Stimulated activated CD8-positive, alpha-beta memory T cell treated with anti-CD3 and anti-CD28 coated beads, Interleukin-7, amount 100 ng/mL, for 4 hours (primary cell): ENCODE measurements around the gene TESPA1.
"Not testable (repeated sequence)": the region's sequence is repeated elsewhere in the genome, so short reads cannot be mapped to it uniquely, and the experiment has no call there.

Source experiments
- DNase-seq, 2 donors: peaks; one replicate each; pipeline ENCODE4 v3.0.0-alpha.2; 2020; ENCODE audit warnings: low read depth in 2 of 2

Gene TESPA1

GRCh38 chr12:54948171-54948570, 36.4 kb downstream of the TESPA1 start:
- no peak for DNase-seq

GRCh38 chr12:54945082-54945481, 39.5 kb downstream of the TESPA1 start:
- no peak for DNase-seq

DNA sequence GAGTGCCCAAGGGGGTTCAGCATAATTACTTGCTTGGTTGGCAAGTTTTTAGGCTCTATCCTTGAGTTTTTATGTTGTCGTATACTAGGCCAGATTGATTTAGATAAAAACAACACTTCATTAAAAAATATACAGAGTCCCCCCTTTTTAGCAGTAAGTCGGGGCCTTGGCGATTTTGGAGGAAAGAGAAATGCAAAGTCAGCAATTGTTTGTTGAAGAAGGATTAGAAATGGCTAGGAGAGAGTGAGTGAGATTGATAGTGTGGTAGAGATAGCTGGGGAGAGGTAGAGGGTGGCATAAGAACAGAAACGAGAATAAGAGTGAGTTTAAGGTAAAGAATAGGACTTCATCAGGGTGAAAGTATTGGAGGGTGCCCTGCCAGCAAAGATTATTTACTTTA, 41.3 kb downstream of the TESPA1 start:
- DNase-seq: not testable (repeated sequence)

GRCh38 chr12:54941659-54942058, 42.9 kb downstream of the TESPA1 start:
- no peak for DNase-seq

DNA sequence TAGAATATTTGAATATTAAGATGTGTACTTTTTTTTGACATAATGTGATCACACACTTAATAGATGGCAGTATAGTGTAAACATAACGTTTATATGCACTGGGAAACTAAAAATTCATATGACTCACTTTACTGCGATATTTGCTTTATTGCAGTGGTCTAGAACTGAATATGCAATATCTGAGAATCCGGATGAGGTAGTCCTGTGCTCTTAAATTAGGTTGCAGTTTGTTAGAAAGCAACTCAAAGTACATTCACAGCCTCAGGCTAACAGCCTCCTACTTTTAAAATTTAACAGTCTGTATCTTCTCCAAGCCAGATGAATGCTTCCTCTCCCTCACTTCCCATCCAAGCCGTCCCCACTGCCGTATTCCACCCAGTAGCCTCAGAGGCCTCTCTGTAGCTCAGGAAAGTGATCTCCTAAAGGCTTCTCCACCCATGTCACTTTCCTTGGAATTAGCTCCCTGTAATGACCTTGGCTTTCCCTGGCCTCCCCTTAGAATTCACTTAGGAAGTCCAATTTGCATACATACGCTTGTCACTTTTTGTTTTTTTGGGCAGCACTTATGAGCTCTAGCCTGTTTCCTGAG, 43.7 kb downstream of the TESPA1 start:
- no peak for DNase-seq

DNA sequence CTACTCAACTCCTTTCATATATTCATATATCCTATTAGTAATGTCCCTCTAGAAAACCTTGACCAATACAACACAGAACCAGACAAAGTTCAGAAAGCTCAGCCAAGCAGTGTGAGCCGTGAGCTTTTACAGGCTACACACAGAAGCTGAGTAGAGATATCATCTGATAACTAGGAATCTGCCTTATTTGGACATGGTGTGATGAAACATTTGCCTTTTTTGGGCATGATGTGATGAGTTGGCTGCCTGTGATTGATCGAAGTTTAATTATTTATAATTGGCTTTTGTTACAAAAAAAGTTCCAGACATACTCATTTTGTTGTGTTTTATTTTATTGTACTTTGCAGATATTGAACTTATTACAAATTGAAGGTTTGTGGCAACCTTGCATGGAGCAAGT, 46.6 kb downstream of the TESPA1 start:
- DNase-seq: no peak

DNA sequence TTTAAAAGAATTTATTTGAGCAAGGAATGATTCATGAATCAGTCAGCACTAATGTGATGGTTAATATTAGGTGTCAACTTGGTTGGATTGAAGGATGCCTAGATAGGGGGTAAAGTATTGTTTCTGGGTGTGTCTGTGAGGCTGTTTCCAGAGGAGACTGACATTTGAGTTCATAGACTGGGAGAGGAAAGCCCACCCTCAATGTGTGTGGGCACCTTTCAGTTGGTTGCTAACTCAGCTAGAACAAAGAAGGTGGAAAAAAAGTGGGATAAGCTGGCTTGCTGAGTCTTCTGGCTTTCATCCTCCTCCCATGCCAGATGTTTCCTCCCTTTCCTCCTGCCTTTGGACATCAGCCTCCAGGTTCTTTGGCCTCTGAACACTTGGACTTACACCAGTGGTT, 47.2 kb downstream of the TESPA1 start:
- DNase-seq: no peak

- DNase-seq: no peak
Measured at GRCh38 chr12:54936736-54937135, 47.8 kb downstream of the TESPA1 start.

- DNase-seq: peak in 1 of 2 donors; percentile 42
Measured at GRCh38 chr12:54935235-54935951, 49.2 kb downstream of the TESPA1 start.

DNA sequence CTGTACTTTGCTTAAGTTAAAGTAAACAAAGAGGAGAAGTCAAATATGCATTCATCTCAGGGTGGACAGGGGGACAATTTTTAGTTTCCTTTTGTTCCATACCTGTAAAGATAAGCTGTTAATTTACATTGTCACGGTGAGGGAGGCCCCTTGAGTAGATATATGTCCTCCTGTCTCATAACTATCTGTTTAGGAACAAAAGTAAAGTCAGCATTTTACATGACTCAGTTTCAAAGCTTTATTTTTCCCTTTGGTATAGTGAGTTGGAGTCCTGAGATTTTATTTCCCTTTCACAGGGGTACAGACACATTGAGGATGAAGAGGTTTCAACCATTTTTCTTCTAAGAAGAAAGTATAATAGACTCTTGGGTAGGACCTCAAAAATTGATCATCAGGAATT, 50.1 kb downstream of the TESPA1 start:
- DNase-seq: no peak

DNA sequence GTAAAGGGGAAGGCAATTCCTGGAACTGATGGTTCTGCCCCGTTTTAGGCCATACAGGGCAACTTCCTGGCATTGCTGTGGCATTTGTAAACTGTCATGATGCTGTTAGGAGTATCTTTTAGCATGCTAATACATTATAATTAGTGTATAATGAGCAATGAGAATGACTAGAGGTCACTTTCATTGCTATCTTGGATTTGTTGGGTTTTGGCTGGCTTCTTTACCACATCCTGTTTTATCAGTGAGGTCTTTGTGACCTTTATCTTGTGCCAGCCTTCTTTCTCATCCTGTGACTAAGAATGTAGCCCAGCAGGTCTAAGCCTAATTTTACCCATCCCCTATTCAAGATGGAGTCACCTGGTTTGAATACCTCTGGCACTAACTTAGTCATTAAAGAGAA, 51.2 kb downstream of the TESPA1 start:
- no peak for DNase-seq

- no peak for DNase-seq
Measured at GRCh38 chr12:54932691-54933090, 51.9 kb downstream of the TESPA1 start.

- DNase-seq: no peak
Measured at GRCh38 chr12:54932038-54932437, 52.5 kb downstream of the TESPA1 start.

DNA sequence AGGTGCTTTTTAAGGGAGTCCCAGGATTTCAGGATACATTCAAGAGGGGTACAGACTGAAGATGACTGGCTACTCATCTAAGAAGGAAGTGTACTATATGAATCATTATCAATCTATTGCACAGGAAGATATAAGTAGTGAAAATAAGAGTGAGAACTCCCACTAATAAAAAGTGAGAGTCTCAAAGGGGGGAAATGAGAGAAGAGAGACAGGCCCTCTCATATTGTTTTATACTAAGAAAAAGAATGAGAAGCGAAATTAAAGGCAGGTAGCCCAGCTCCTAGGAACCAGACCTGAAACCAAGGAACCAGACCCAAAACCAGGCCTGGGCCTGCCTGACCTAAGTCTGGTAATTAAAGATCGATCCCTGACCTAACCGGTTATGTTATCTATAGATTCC, 54.6 kb downstream of the TESPA1 start:
- no peak for DNase-seq

- DNase-seq: no peak
Measured at GRCh38 chr12:54926246-54926645, 58.3 kb downstream of the TESPA1 start.

DNA sequence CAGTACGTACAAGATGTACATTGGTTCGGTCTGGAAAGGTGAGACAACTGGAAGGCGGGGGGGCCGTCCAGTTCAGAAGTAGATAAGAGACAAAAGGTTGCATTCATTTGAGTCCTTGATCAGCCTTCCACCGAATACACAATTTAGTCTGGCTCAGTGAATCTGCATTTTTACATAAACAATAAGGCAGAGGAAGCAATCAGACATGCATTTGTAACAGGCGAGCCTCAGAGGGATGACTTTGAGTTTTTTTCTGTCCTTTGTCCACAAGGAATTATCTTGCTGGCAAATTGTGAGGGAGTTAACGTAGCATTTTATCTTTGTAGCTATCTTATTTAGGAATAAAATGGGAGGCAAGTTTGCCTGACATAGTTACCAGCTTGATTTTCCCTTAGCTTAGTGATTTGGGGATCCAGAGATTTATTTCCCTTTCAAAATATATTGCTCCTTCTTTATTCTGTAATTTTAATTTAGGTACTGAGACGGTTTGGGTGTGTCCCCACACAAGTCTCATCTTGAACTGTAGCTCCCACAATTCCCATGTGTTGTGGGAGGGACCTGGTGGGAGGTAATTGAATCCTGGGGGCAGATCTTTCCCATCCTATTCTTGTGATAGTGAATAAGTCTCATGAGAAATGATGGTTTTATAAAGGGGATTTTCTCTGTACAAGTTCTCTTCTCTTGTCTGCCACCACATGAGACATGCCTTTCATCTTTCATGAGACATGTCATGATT, 59.4 kb downstream of the TESPA1 start:
- no peak for DNase-seq

DNA sequence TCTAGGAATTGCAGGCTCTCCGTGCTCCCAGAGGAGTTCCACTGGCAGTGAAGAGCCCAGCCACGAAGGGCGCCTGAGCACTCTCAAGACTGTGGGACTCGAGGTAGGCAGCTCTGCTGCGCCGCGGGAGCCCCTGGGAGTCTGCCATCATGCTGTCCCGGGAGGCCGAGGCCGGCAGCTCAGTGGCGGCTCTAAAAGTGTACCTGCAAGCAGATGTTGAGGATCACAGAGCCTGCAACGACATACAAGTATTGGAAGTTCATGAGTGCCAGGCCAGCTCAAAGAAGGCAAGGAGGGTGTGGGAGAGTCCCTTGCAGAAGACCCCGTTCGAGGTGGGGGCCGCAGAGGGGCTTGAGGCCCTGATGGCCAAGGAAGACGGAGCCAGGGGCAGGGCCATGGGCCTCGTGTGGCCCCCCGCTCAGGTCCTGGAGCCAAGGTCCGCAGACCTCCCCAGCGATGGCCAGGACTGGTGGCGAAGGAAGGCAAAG, 67.5 kb downstream of the TESPA1 start:
- DNase-seq: no peak
